Fibroblast of skin of left biceps (primary cell): ENCODE results near the gene GJA9.
"Not testable (repeated sequence)": the region's sequence is repeated elsewhere in the genome, so short reads cannot be mapped to it uniquely, and the experiment has no call there.

ENCODE experiments used
- DNase-seq, 2 experiments: peaks; one replicate each; pipeline ENCODE4 v3.0.0-alpha.2; 2013; ENCODE audit warnings: low read depth in 2 of 2

GJA9 gene

GRCh38 chr1:38881487-38881886 is at the start of gene GJA9:
TSS of gene GJA9 (minus strand) at chr1:38881587. CDS start at chr1:38876098, 5,489 bp downstream.
- DNase-seq, result no peak

- no peak for DNase-seq
Measured at GRCh38 chr1:38929476-38929875, 48.1 kb upstream of the GJA9 start.

DNA sequence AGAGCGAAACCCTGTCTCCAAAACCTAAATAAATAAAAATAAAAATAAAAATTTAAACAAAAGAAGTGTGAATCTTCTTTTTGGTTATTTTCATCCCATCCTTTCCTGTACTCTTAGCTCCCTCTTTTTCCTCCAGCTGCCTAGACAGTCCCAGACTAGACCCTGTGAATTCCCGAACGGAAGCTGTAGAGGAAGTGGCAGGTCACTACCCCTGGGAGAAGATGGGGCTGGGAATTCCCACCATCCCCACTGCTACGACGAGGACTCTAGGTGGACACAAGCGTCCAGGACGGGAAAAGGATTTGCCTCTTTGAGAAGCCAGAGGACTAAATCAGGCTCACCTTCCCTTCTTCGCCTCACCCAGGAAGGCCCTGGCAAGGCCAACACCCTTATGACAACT is 47.7 kb upstream of the GJA9 start:
- no peak for DNase-seq

DNA sequence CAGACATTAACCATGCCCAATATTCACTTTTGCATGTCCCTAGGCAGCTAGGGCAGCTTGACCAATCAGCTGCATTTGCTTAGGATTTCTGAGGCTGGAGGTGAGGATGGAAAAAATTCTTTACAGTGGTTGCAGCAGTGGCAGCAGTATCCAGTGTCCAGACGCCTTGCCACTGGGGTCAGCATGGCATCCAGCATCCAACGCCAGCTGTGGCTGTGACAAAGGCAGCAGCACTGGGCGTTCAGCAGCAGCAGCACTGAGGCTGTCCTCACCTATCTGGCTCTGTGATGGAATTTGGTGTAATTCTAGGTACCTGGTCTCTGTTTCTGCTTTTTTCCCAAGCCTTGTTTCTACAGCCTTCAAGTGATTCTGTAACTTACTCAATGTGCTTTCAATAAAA is 44.7 kb upstream of the GJA9 start:
- no peak for DNase-seq

- DNase-seq, result no peak
Measured at GRCh38 chr1:38925391-38925790, 44.0 kb upstream of the GJA9 start.

DNA sequence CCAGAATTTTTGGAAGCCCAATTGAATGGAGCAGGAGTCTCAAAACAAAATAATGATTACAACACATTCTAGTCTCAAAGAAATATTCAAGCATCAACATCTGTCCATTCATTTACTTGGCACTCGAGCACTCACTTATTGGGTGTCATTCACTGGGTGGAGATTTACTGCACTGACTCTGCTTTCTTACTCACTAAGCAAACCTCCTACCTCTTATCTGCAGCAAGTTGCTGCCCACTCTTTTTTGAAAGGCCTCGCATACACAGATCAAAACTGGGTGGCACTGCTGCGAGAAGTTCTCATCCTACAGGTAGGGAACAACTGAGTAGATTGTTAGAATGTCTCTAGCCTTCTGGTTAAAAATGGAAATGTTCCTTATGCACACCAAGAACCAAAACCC is 42.2 kb upstream of the GJA9 start:
- DNase-seq, result no peak

GRCh38 chr1:38919130-38919529 is 37.7 kb upstream of the GJA9 start:
- no peak for DNase-seq

- DNase-seq, result no peak
Measured at GRCh38 chr1:38918568-38918967, 37.2 kb upstream of the GJA9 start.

DNA sequence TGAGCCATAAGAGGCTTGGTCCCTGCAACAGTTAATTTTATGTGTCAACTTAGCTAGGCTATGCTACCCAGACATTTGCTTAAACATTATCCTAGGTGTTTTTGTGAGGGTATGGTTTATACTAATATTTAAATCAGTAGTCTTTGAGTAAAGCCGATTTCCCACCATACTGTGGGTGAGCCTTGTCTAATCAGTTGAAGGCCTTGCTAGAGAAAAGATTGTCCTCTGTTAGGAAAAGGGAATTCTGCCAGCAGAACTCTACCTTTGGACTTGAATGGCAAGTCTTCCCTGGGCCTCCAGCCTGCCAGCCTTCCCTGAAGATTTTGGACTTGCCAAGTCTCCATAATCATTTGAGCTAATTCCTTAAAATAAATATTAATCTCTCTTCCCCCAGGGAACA is 36.4 kb upstream of the GJA9 start:
- no peak for DNase-seq

DNA sequence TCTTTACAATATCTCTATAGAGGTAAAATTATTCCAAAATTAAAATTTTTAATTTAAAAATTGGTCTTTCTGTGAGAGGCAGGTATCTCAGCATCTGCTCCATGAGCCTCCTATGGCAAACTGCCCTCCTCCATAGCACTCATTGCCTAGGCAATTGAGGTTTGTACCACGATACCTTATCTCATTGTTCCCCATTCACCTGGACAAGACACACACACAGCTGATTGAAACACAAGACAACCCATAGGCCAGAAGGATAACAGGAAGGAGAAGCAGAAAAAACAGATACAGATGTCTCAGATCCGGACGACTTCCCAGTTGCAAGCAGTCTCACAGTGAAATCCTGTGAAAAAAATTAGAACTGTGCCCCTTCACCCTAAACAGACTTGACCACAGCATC is 36.0 kb upstream of the GJA9 start:
- DNase-seq, result no peak

- no peak for DNase-seq
Measured at GRCh38 chr1:38915352-38915948, 34.1 kb upstream of the GJA9 start.

GRCh38 chr1:38914908-38915307 is 33.5 kb upstream of the GJA9 start:
- not testable (repeated sequence) for DNase-seq

- DNase-seq, result no peak
Measured at GRCh38 chr1:38908821-38909220, 27.4 kb upstream of the GJA9 start.

- no peak for DNase-seq
Measured at GRCh38 chr1:38905985-38906384, 24.6 kb upstream of the GJA9 start.

DNA sequence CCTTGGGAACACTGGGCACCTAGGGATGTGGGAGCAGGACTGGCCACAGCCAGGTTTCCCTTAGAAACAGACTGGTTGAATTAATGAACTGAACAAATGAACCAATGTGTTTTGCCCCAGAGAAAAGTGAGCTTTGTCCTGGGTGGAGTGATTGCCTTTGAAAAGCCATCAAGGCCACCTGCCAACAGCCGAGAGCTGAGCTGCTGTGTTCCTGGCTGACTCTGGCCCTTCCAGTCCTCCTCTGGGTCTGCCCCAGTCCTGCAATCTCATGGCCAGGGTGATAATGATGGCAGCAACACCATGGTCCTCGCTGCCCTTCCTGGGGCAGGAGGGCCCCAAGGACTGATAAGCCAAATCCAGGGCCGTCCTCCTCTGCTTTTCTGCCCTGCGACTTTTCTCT is 18.2 kb upstream of the GJA9 start:
- no peak for DNase-seq

GRCh38 chr1:38898653-38899230 is 17.4 kb upstream of the GJA9 start:
- DNase-seq, result no peak

GRCh38 chr1:38896169-38896568 is 14.8 kb upstream of the GJA9 start:
- DNase-seq, result no peak

- DNase-seq, result no peak
Measured at GRCh38 chr1:38892976-38893375, 11.6 kb upstream of the GJA9 start.

- no peak for DNase-seq
Measured at GRCh38 chr1:38891753-38892152, 10.4 kb upstream of the GJA9 start.

DNA sequence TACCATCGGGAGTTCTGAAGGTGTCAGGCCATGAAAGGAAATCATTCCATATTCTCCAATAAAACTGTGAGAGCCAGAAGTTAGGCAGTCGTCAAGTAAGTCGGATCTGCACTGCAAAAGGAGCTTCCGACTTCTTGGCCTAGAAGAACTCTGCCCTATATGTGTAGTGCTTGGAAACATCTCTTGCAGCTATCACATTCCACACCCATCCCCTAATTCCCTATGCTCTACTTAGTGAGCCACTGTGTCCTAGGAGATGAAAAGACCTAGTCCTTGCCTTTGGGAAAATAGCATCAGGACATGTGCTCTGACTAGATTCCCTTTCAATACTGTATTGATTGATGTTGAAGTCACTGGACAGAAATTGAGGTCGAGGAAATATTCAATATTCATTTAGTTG is 8.2 kb upstream of the GJA9 start:
- DNase-seq, result no peak

DNA sequence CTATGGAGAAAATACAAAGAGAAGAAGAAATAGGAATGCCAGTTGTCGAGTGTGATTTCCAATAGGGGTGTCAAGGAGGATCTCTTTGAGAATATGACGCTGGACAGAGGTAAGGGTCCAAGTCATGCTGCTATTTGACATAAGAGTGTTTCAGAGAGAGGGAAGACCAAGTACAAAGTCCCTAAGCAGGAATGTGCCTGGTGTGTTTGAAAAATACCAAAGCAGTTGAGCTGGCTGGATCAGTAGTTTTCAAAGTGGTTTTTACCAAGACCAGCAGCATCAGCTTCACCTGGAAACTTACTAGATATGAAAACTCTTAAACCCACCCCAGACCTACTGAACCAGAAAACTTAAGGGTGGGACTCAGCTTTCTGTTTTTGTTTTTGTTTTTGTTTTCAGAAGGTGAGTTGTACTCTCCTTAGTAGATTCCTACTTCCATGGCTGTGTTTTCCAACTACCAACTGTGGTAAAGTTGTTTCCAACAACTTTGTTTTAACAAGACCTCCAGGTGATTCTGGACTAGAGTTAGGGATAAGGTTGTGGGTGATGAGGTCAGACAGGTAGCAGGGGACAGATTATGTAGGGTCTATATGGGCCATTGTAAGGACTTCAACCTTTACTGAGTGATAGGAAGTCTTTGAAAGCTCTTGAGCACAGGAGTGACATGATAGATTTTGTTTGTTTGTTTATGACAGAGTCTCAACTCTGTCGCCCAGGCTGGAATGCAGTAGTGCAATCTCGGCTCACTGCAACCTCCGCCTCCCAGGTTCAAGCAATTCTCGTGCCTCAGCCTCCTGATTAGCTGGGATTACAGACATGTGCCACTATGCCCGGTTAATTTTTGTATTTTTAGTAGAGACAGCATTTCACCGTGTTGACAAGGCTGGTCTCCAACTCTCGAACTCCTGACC is 7.3 kb upstream of the GJA9 start:
- no peak for DNase-seq

- DNase-seq, result no peak
Measured at GRCh38 chr1:38885092-38885491, 3.7 kb upstream of the GJA9 start.

DNA sequence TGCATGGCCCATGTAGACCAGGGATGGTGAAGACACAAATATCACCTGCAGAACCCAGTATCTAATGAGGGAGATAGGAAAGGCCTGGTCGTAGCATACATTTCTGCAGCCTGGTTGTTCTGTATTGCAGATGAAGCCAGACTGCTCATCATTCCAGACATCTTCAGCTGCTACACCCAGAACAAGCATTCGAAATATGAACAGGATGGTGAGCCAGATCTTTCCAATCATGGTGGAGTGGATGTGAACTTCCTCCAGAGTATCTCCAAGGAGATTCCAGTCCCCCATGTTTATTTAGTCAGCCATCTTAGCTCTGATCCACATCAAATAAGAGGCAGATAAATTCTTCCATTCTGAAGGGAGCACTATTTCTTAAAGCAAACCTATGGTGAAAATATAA is 5.6 kb downstream of the GJA9 start:
- DNase-seq, result no peak
